Heart left ventricle (tissue), 16 donors: Measurements from ENCODE around the gene TTC27. TPM values are rescaled to one million over a fixed set of nuclear protein-coding genes. Genes with fewer than 3 reads are reported as not detected.

ENCODE experiments used
- ATAC-seq, 4 donors: fragments of 200-7000 bp; cut with Tn5 transposase; one replicate each; pipeline ENCODE4 v1.9.1; 2020 to 2022; ENCODE audit warnings: moderate library complexity in 4 of 4, mild to moderate bottlenecking in 3 of 4, moderate number of reproducible peaks in 1 of 4
- DNase-seq, 5 donors: peaks; one replicate each; pipeline ENCODE4 v3.0.0-alpha.2; 2020
- H3K27ac ChIP-seq, 12 donors: fragments of 200-600 bp; sonication (generic) in 4 of 12; one replicate each; pipeline versions ENCODE4 v1.5.0 to v1.8.0; 2016 to 2022; ENCODE audit warnings: mild to moderate bottlenecking in 2 of 12
- H3K27me3 ChIP-seq, 9 donors: fragments of 200-600 bp; sonication (generic) in 2 of 9; one replicate each; pipeline versions ENCODE4 v1.5.1 to v1.8.0; 2016 to 2022; ENCODE audit warnings: mild to moderate bottlenecking in 3 of 9
- H3K36me3 ChIP-seq, 9 donors: fragments of 200-600 bp; sonication (generic) in 2 of 9; one replicate each; pipeline versions ENCODE4 v1.5.0 to v1.8.0; 2018 to 2022; ENCODE audit warnings: mild to moderate bottlenecking in 2 of 9
- H3K4me1 ChIP-seq, 12 donors: fragments of 200-600 bp; sonication (generic) in 4 of 12; one replicate each; pipeline versions ENCODE4 v1.5.0 to v1.8.0; 2016 to 2022; ENCODE audit warnings: mild to moderate bottlenecking in 3 of 12
- H3K4me3 ChIP-seq, 12 donors: fragments of 200-600 bp; sonication (generic) in 4 of 12; one replicate each; pipeline versions ENCODE4 v1.5.0 to v1.8.0; 2017 to 2022; ENCODE audit warnings: mild to moderate bottlenecking in 9 of 12, moderate library complexity in 4 of 12
- H3K9me3 ChIP-seq, 12 donors: fragments of 200-600 bp; sonication (generic) in 4 of 12; one replicate each; pipeline versions ENCODE4 v1.5.0 to v1.8.0; 2016 to 2022; ENCODE audit warnings: mild to moderate bottlenecking in 1 of 12
- CTCF ChIP-seq, 12 donors: fragments of 200-600 bp; sonication (generic) in 4 of 12; IDR thresholded peaks; one replicate each; pipeline versions ENCODE4 v1.5.0 to v1.8.0; 2018 to 2022; ENCODE audit warnings: antibody characterized with exemption in 12 of 12, mild to moderate bottlenecking in 5 of 12
- POLR2A ChIP-seq, 2 donors: fragments of 450-650 bp; IDR thresholded peaks; one replicate each; pipeline ENCODE4 v1.6.1; 2017; ENCODE audit warnings: antibody characterized with exemption in 2 of 2, mild to moderate bottlenecking in 2 of 2, moderate library complexity in 2 of 2
- WGBS, 4 donors: extraction: QIAGEN DNeasy Blood & Tissue Kit in 2 of 4; methylation state at CpG; one replicate each; pipeline versions ENCODE4 v1.1.5 to v1.1.7; 2013 to 2018; 5-methylcytosine and 5-hydroxymethylcytosine counted together
- intact Hi-C, 10 donors: fragments of 100-400 bp; cut with DNase I; formaldehyde crosslinking; loops; one replicate each; pipeline versions ENCODE4 v1.11.1 to v1.14.2; 2022
- polyA plus RNA-seq, 2 donors: library from polyadenylated mRNA; stranded (reverse); fragments of 200-250 nt; gene quantifications; one replicate each; pipeline ENCODE4 v1.2.3, GENCODE V29; 2013
- total RNA-seq, 9 donors: library from RNA; depleted of rRNA in 2 of 9; stranded (reverse); fragments of >200 nt in 2 of 9; fragmentation: NEBNext Ultra II Directional in 3 of 9; extraction: Animal tissue kit (Norgen Biotek cat#: 25700) in 3 of 9; gene quantifications; one replicate each; pipeline versions ENCODE4 v1.1.0 to v1.2.4, GENCODE V29; 2016 to 2023
- donor health status: ischemic (EF 13 %, LVEDD 7.1; RV severe dilation, severe dysfunction).
- donor health status: healthy with polysubstance abuse.
- donor health status: DM: no; HTN: yes; CAD: no.
- donor health status: DM: no; HTN: no; CAD: no.
- donor health status: ischemic (EF 25% LVEDD 6.9; RV normal size, moderate dysfunction).
- donor health status: ischemic (EF 25% LVEDD 5.7; RV mildly dilated, moderate dysfunction).
- donor health status: healthy.
- donor health status: DM: yes; HTN: yes; CAD: no.
- donor health status: ischemic (EF 35%, LVEDD 5.7; RV mildly dilated, moderate dysfunction).
- donor health status: nonischemic (EF 11% LVEDD 7.7; RV severe dilation, severe dysfunction).
- donor health status: DM: yes; HTN: yes; CAD: no.
- donor health status: PGD.
- donor health status: ischemic (EF 29% LVEDD 5.4; RV normal size, mild dysfunction).
- donor health status: nonischemic (EF 23%, LVEDD 6.1; RV moderate dilation, normal function).

TTC27 gene
- total and polyA plus RNA-seq, 11 donors: 5.2 to 18.1 (median 11.0) TPM

- no peak overlapping the region for H3K4me3 ChIP-seq
- ATAC-seq (no peak), DNase-seq (no peak)
- no peak for TF ChIP-seq CTCF (IDR thresholded peaks at IDR 0.05)
- TF ChIP-seq POLR2A (IDR thresholded peaks at IDR 0.05): no peak
- H3K27ac ChIP-seq: no peak overlapping the region
- intact Hi-C loops: no loop called here
- no peaks in the 10 kb centered on the region for H3K9me3 ChIP-seq
- no peaks in the 10 kb centered on the region for H3K4me1 ChIP-seq
- H3K27me3 ChIP-seq: no peaks in the 10 kb centered on the region
- 78 to 84% (median 81%) methylated on average over 3 of the region's 3 CpGs for WGBS, 4 donors
- no peaks in the 10 kb centered on the region for H3K36me3 ChIP-seq
These were observed 229.0 kb downstream of the TTC27 start for GRCh38 chr2:32856891-32857290.

DNA sequence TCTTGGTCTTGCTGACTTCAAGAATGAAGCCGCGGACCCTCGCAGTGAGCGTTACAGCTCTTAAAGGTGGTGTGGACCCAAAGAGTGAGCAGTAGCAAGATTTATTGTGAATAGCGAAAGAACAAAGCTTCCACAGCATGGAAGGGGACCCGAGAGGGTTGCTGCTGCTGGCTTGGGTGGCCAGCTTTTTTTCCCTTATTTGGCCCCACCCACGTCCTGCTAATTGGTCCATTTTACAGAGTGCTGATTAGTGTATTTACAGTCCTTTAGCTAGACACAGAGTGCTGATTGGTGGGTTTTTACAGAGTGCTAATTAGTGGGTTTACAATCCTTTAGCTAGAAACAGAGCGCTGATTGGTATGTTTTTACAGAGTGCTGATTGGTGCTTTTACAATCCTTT is 230.9 kb downstream of the TTC27 start:
- intact Hi-C loops: no loop called here
- no peaks in the 10 kb centered on the region for H3K36me3 ChIP-seq
- no peak for TF ChIP-seq CTCF (IDR thresholded peaks at IDR 0.05)
- TF ChIP-seq POLR2A (IDR thresholded peaks at IDR 0.05): no peak

DNA sequence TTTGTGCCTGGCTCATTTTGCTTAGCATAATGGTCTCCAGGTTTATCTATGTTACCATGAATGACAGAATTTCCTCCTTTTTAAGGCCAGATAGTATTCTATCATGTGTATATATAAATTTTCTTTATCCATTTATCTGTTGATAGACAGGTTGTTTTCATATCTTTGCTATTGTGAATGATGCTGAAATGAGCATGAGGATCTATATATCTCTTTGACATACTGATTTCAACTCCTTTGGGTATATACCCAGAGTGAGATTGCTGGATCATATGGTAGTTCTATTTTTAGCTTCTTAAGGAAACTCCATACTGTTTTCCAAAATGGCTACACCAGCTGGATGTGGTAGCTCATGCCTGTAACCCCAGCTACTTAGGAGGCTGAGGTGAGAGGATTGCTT is 232.5 kb downstream of the TTC27 start:
- Histone ChIP-seq H3K27me3 (no peaks in the 10 kb centered on the region), H3K36me3 (no peaks in the 10 kb centered on the region), H3K9me3 (no peaks in the 10 kb centered on the region), H3K4me1 (peaks cover 0 to 11% (median 0%) of the 10 kb centered on the region in 12 donors), H3K4me3 (no peak overlapping the region), H3K27ac (no peak overlapping the region)
- intact Hi-C loops: no loop called here
- ATAC-seq (no peak), DNase-seq (no peak)
- TF ChIP-seq POLR2A (IDR thresholded peaks at IDR 0.05): no peak
- TF ChIP-seq CTCF (IDR thresholded peaks at IDR 0.05): no peak

More for the DNA sequence above, 230.9 kb downstream of the TTC27 start:
- 95 to 98% (median 97%) methylated on average over 8 of the region's 8 CpGs for WGBS, 4 donors
- no peak overlapping the region for H3K4me3 ChIP-seq
- H3K4me1 ChIP-seq: no peaks in the 10 kb centered on the region
- no peaks in the 10 kb centered on the region for H3K27me3 ChIP-seq
- no peaks in the 10 kb centered on the region for H3K9me3 ChIP-seq
- ATAC-seq (no peak), DNase-seq (no peak)
- H3K27ac ChIP-seq: no peak overlapping the region

GRCh38 chr2:32862269-32863055 is 234.6 kb downstream of the TTC27 start:
- H3K4me1 ChIP-seq: peaks cover 0 to 11% (median 0%) of the 10 kb centered on the region in 12 donors
- TF ChIP-seq POLR2A (IDR thresholded peaks at IDR 0.05) (no peak), CTCF (IDR thresholded peaks at IDR 0.05) (no peak)
- no peaks in the 10 kb centered on the region for H3K27me3 ChIP-seq
- 76 to 92% (median 81%) methylated on average over 4 of the region's 4 CpGs for WGBS, 4 donors
- no peak for DNase-seq
- no peak for ATAC-seq
- H3K4me3 ChIP-seq: no peak overlapping the region
- H3K36me3 ChIP-seq: no peaks in the 10 kb centered on the region
- intact Hi-C loops: no loop called here
- H3K9me3 ChIP-seq: no peaks in the 10 kb centered on the region
- no peak overlapping the region for H3K27ac ChIP-seq
